Activated CD8-positive, alpha-beta T cell treated with anti-CD3 and anti-CD28 coated beads for 36 hours (primary cell): ENCODE measurements around the gene IL19. TPM values are rescaled to one million over a fixed set of nuclear protein-coding genes. Genes with fewer than 3 reads are reported as not detected.

ENCODE experiments used
- ATAC-seq: fragments of 200-7000 bp; cut with Tn5 transposase; one replicate; pipeline ENCODE4 v1.10.0; 2021; ENCODE audit warnings: mild to moderate bottlenecking, moderate library complexity
- CTCF ChIA-PET: fragments of 350-600 bp; sonication (Branson Sonifier 250); formaldehyde crosslinking; loops from one replicate; lab custom pipeline; 2021; ENCODE audit warnings: antibody characterized with exemption; lab: Charles Lee
- POLR2A ChIA-PET: fragments of 350-600 bp; sonication (Branson Sonifier 250); formaldehyde crosslinking; loops from one replicate; lab custom pipeline; 2021; ENCODE audit warnings: antibody characterized with exemption; lab: Charles Lee
- DNase-seq: peaks from one replicate; pipeline ENCODE4 v3.0.0-alpha.2; 2020
- H3K27ac Mint-ChIP-seq: one replicate; pipeline ENCODE4 v1.8.0; 2021; ENCODE audit warnings: mild to moderate bottlenecking, mixed read lengths
- H3K27me3 Mint-ChIP-seq: one replicate; pipeline ENCODE4 v1.8.0; 2021; ENCODE audit warnings: mixed read lengths
- H3K36me3 Mint-ChIP-seq: one replicate; pipeline ENCODE4 v1.8.0; 2021; ENCODE audit warnings: low read depth, mixed read lengths
- H3K4me1 Mint-ChIP-seq: one replicate; pipeline ENCODE4 v1.8.0; 2021; ENCODE audit warnings: low read depth, mixed read lengths
- H3K4me3 Mint-ChIP-seq: one replicate; pipeline ENCODE4 v1.8.0; 2021; ENCODE audit warnings: mild to moderate bottlenecking, moderate library complexity, mixed read lengths
- H3K9me3 Mint-ChIP-seq: one replicate; pipeline ENCODE4 v1.8.0; 2021; ENCODE audit warnings: mixed read lengths
- CTCF ChIP-seq: fragments of 200-600 bp; IDR thresholded peaks from one replicate; pipeline ENCODE4 v1.8.0; 2022; ENCODE audit warnings: antibody characterized with exemption, mild to moderate bottlenecking
- intact Hi-C: fragments of 100-400 bp; cut with micrococcal nuclease; formaldehyde crosslinking; loops from one replicate; pipeline ENCODE4 v1.10.0; 2022
- total RNA-seq, 2 experiments: library from RNA; stranded (reverse); gene quantifications; one replicate each; pipeline ENCODE4 v1.2.3, GENCODE V29; 2021

IL19 gene
- total RNA-seq, 2 experiments from 2014 or later: not detected

GRCh38 chr1:206769304-206769731, 1.3 kb upstream of the IL19 start:
- DNase-seq (peak; percentile 88), ATAC-seq (peak; percentile 81)
- CTCF ChIA-PET: interaction anchor here (0.7 to 10.0 kb wide), 12 partner anchors 9 to 212 kb away, joined by 3 to 125 read pairs (median 30); partner anchors contain the start of gene IL20
- Mint-ChIP-seq H3K9me3 (no peaks in the 10 kb centered on the region), H3K4me1 (peaks cover 83% of the 10 kb centered on the region), H3K36me3 (no peaks in the 10 kb centered on the region), H3K4me3 (peak overlapping the region; percentile 8), H3K27ac (peak overlapping the region; percentile 8), H3K27me3 (peaks cover 12% of the 10 kb centered on the region)
- TF ChIP-seq CTCF: no peak
- POLR2A ChIA-PET: interaction anchor here (0.7 to 4.4 kb wide), 11 partner anchors 9 to 40 kb away, joined by 3 to 23 read pairs (median 6); no protein-coding TSS in a partner anchor
- intact Hi-C loops: loop anchor here (2.0 to 5.0 kb wide), 3 partner anchors 15 to 38 kb away; no protein-coding TSS in a partner anchor

GRCh38 chr1:206771338-206771692, 742 bp downstream of the IL19 start:
- Mint-ChIP-seq H3K4me3 (no peak overlapping the region), H3K27ac (no peak overlapping the region), H3K9me3 (no peaks in the 10 kb centered on the region), H3K27me3 (peaks cover 12% of the 10 kb centered on the region), H3K36me3 (no peaks in the 10 kb centered on the region), H3K4me1 (peaks cover 77% of the 10 kb centered on the region)
- intact Hi-C loops: no loop called here
- DNase-seq (no peak), ATAC-seq (no peak)
- ChIA-PET CTCF (interaction anchor here (0.7 to 10.0 kb wide), 13 partner anchors 13 to 301 kb away, joined by 3 to 125 read pairs (median 9); no protein-coding TSS in a partner anchor), POLR2A (interaction anchor here (0.5 to 4.4 kb wide), 6 partner anchors 11 to 138 kb away, joined by 3 to 23 read pairs (median 4); no protein-coding TSS in a partner anchor)
- no peak for TF ChIP-seq CTCF

- intact Hi-C loops: no loop called here
Observed at GRCh38 chr1:206772243-206772937, 1.8 kb downstream of the IL19 start, which contains the start of gene IL10. IL10 (minus strand) TSS chr1:206772494; CDS start chr1:206772435, 59 bp downstream.

GRCh38 chr1:206774093-206774492, 3.5 kb downstream of the IL19 start:
- H3K4me1 Mint-ChIP-seq: peaks cover 53% of the 10 kb centered on the region

More at GRCh38 chr1:206772243-206772937, 1.8 kb downstream of the IL19 start, which contains the start of gene IL10:
- Mint-ChIP-seq H3K4me1 (peaks cover 67% of the 10 kb centered on the region), H3K4me3 (no peak within 1 kb of the TSS), H3K9me3 (no peaks in the 10 kb centered on the region), H3K27me3 (peaks cover 12% of the 10 kb centered on the region), H3K27ac (no peak within 1 kb of the TSS), H3K36me3 (no peaks in the 10 kb centered on the region)
- TF ChIP-seq CTCF: no peak
- ATAC-seq (no peak), DNase-seq (no peak)
- ChIA-PET CTCF (interaction anchor here (0.9 to 10.0 kb wide), 10 partner anchors 12 to 159 kb away, joined by 3 to 125 read pairs (median 30); no protein-coding TSS in a partner anchor), POLR2A (interaction anchor here (0.6 to 2.3 kb wide), 4 partner anchors 10 to 277 kb away, joined by 3 to 6 read pairs (median 3); no protein-coding TSS in a partner anchor)

More at GRCh38 chr1:206774093-206774492, 3.5 kb downstream of the IL19 start:
- Mint-ChIP-seq H3K36me3 (no peaks in the 10 kb centered on the region), H3K4me3 (no peak overlapping the region), H3K27ac (no peak overlapping the region), H3K27me3 (peaks cover 12% of the 10 kb centered on the region), H3K9me3 (no peaks in the 10 kb centered on the region)
- ChIA-PET CTCF (interaction anchor here (1.3 to 6.4 kb wide), 3 partner anchors 11 to 86 kb away, joined by 3 to 51 read pairs (median 3); no protein-coding TSS in a partner anchor), POLR2A (interaction anchor here (0.9 to 2.3 kb wide), 4 partner anchors 9 to 81 kb away, joined by 3 to 7 read pairs (median 6); no protein-coding TSS in a partner anchor)
- ATAC-seq: no peak
- TF ChIP-seq CTCF: no peak
- no peak for DNase-seq
- intact Hi-C loops: no loop called here
